Hepatocyte (in vitro differentiated cells): ENCODE results near the gene OGFOD2.

Source experiments
- EZH2 ChIP-seq: fragments of 200-600 bp; sonication (generic); IDR thresholded peaks from 2 replicates; pipeline ENCODE4 v1.6.1; 2016; ENCODE audit warnings: antibody characterized with exemption, mild to moderate bottlenecking, borderline replicate concordance
- EZH2phosphoT487 ChIP-seq: fragments of 200-600 bp; sonication (generic); IDR thresholded peaks from one replicate; pipeline ENCODE4 v1.6.1; 2018; ENCODE audit warnings: antibody characterized with exemption, mild to moderate bottlenecking, low read depth, moderate library complexity; ENCODE audit not compliant: unreplicated experiment, severe bottlenecking
- TF ChIP-seq, protein P1 (sequence below): fragments of 200-600 bp; sonication (generic); IDR thresholded peaks from 2 replicates; pipeline ENCODE4 v1.5.1; 2016; ENCODE audit warnings: antibody characterized with exemption, mild to moderate bottlenecking; ENCODE audit not compliant: poor library complexity

DNA sequence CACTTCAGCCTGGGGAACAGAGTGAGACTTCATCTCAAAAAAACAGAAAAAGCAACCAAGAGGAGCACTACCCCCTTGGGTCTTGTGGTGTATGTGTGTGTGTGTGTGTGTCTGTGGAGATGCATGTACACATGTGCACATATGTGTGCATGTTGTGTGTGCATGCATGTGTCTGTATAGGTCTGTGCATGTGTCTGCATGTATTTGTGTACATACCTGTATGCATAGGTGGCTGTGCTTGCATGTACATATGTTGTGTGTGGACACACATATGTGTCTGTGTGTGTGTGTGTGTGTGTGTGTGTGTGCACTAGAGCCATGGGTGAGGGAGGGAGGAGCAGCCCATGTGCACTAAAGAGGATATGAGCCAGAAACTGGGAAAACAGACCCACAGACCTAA, 54.5 kb downstream of the OGFOD2 start:
- TF ChIP-seq, protein P1, sequence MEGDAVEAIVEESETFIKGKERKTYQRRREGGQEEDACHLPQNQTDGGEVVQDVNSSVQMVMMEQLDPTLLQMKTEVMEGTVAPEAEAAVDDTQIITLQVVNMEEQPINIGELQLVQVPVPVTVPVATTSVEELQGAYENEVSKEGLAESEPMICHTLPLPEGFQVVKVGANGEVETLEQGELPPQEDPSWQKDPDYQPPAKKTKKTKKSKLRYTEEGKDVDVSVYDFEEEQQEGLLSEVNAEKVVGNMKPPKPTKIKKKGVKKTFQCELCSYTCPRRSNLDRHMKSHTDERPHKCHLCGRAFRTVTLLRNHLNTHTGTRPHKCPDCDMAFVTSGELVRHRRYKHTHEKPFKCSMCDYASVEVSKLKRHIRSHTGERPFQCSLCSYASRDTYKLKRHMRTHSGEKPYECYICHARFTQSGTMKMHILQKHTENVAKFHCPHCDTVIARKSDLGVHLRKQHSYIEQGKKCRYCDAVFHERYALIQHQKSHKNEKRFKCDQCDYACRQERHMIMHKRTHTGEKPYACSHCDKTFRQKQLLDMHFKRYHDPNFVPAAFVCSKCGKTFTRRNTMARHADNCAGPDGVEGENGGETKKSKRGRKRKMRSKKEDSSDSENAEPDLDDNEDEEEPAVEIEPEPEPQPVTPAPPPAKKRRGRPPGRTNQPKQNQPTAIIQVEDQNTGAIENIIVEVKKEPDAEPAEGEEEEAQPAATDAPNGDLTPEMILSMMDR: no peak
- no peak for TF ChIP-seq EZH2
- no peak for TF ChIP-seq EZH2phosphoT487
